Measurements from ENCODE around the gene LIAS.

GRCh38 chr4:39527296-39528060, 68.6 kb downstream of the LIAS start, which contains the start of gene UGDH:
- TF ChIP-seq CTCF (optimal IDR thresholded peaks at IDR 0.05 in 1 of 3, IDR thresholded peaks at IDR 0.05 in 1 of 3, conservative IDR thresholded peaks at IDR 0.05 in 1 of 3; ENCODE audit: extremely low read depth in 1 of 3, insufficient read depth in 2 of 3, low read length in 3 of 3) (no peak), EZH2 (IDR thresholded peaks at IDR 0.05; ENCODE audit: low read length) (no peak)
